ENCODE results near the gene PDXK. TPM values are rescaled to one million over a fixed set of nuclear protein-coding genes. Genes with fewer than 3 reads are reported as not detected.

Gene PDXK
- total RNA-seq, 1 experiment from 2014 or later, result 114 TPM

- DNase-seq (ENCODE audit: low spot score), result peak; percentile 45
- Histone ChIP-seq H3K4me3 (ENCODE audit: low read depth, low read length, poor library complexity, severe bottlenecking) (peak overlapping the region; percentile 17), H3K4me1 (ENCODE audit: insufficient read depth, low read length, poor library complexity, severe bottlenecking) (peaks cover 56% of the 10 kb centered on the region), H3K27ac (ENCODE audit: low read depth, low read length, poor library complexity, severe bottlenecking) (peak overlapping the region; percentile 47), H3K9me3 (ENCODE audit: low read depth, low read length, poor library complexity, severe bottlenecking) (no peaks in the 10 kb centered on the region), H3K36me3 (ENCODE audit: insufficient read depth, low read length, poor library complexity, severe bottlenecking) (peaks cover 2% of the 10 kb centered on the region), H3K27me3 (replicated peaks; ENCODE audit: insufficient read depth, low read depth, low read length, poor library complexity) (no peaks in the 10 kb centered on the region)
- CTCF ChIA-PET, result no interaction called here
- BruUV-seq (replicated peaks), result no TSS peak
- intact Hi-C loops (cut with micrococcal nuclease; ENCODE audit: unreplicated experiment), result no loop called here
- POLR2A ChIA-PET (ENCODE audit: low non-redundant PET), result interaction anchor here (0.5 kb wide), 1 partner anchor 527 kb away, joined by 5 read pairs; no protein-coding TSS in a partner anchor
- TF ChIP-seq EZH2 (IDR thresholded peaks at IDR 0.05; ENCODE audit: borderline replicate concordance, low read depth, low read length, poor library complexity, severe bottlenecking), result no peak
- TF ChIP-seq CTCF (conservative IDR thresholded peaks at IDR 0.05; ENCODE audit: low read depth, low read length), result no peak
Measured at GRCh38 chr21:43733529-43734071, 14.7 kb downstream of the PDXK start.

- Histone ChIP-seq H3K9me3 (ENCODE audit: low read depth, low read length, poor library complexity, severe bottlenecking) (no peaks in the 10 kb centered on the region), H3K4me3 (ENCODE audit: low read depth, low read length, poor library complexity, severe bottlenecking) (no peak overlapping the region), H3K27ac (ENCODE audit: low read depth, low read length, poor library complexity, severe bottlenecking) (peak overlapping the region; percentile 47), H3K27me3 (replicated peaks; ENCODE audit: insufficient read depth, low read depth, low read length, poor library complexity) (no peaks in the 10 kb centered on the region), H3K36me3 (ENCODE audit: insufficient read depth, low read length, poor library complexity, severe bottlenecking) (peaks cover 2% of the 10 kb centered on the region), H3K4me1 (ENCODE audit: insufficient read depth, low read length, poor library complexity, severe bottlenecking) (peaks cover 49% of the 10 kb centered on the region)
- TF ChIP-seq EZH2 (IDR thresholded peaks at IDR 0.05; ENCODE audit: borderline replicate concordance, low read depth, low read length, poor library complexity, severe bottlenecking) (no peak), CTCF (conservative IDR thresholded peaks at IDR 0.05; ENCODE audit: low read depth, low read length) (no peak)
- intact Hi-C loops (cut with micrococcal nuclease; ENCODE audit: unreplicated experiment), result no loop called here
- DNase-seq (ENCODE audit: low spot score), result no peak
- ChIA-PET CTCF (no interaction called here), POLR2A (ENCODE audit: low non-redundant PET) (interaction anchor here (0.5 kb wide), 1 partner anchor 526 kb away, joined by 5 read pairs; no protein-coding TSS in a partner anchor)
- BruUV-seq (replicated peaks), result no TSS peak
Measured at GRCh38 chr21:43734131-43734927, 15.4 kb downstream of the PDXK start.

- no TSS peak for BruUV-seq (replicated peaks)
Measured at GRCh38 chr21:43734928-43735229, 15.9 kb downstream of the PDXK start.

More at GRCh38 chr21:43734928-43735229, 15.9 kb downstream of the PDXK start:
- TF ChIP-seq EZH2 (IDR thresholded peaks at IDR 0.05; ENCODE audit: borderline replicate concordance, low read depth, low read length, poor library complexity, severe bottlenecking), result no peak
- TF ChIP-seq CTCF (conservative IDR thresholded peaks at IDR 0.05; ENCODE audit: low read depth, low read length), result no peak
- Histone ChIP-seq H3K9me3 (ENCODE audit: low read depth, low read length, poor library complexity, severe bottlenecking) (no peaks in the 10 kb centered on the region), H3K27ac (ENCODE audit: low read depth, low read length, poor library complexity, severe bottlenecking) (no peak overlapping the region), H3K27me3 (replicated peaks; ENCODE audit: insufficient read depth, low read depth, low read length, poor library complexity) (no peaks in the 10 kb centered on the region), H3K4me3 (ENCODE audit: low read depth, low read length, poor library complexity, severe bottlenecking) (no peak overlapping the region), H3K36me3 (ENCODE audit: insufficient read depth, low read length, poor library complexity, severe bottlenecking) (peaks cover 2% of the 10 kb centered on the region), H3K4me1 (ENCODE audit: insufficient read depth, low read length, poor library complexity, severe bottlenecking) (peaks cover 43% of the 10 kb centered on the region)
- no peak for DNase-seq (ENCODE audit: low spot score)
- CTCF ChIA-PET, result no interaction called here
- POLR2A ChIA-PET (ENCODE audit: low non-redundant PET), result no interaction called here
- intact Hi-C loops (cut with micrococcal nuclease; ENCODE audit: unreplicated experiment), result no loop called here

Data from A673 (cell line).